Body of pancreas (tissue), 4 donors: ENCODE data around the gene LCOR.

Experiments used
- POLR2A ChIP-seq, 3 donors: fragments of 450-650 bp; IDR thresholded peaks; one replicate each; pipeline ENCODE4 v1.6.1; 2016; ENCODE audit warnings: antibody characterized with exemption in 3 of 3, mild to moderate bottlenecking in 2 of 3
- TF ChIP-seq, protein P1 (sequence below), 7 experiments: fragments of 450-650 bp in 4 of 7; fragments of 200-600 bp in 3 of 7; sonication (generic) in 3 of 7; IDR thresholded peaks; one replicate each; pipeline ENCODE4 v1.5.1; 2016 to 2019; ENCODE audit warnings: antibody characterized with exemption in 7 of 7

DNA sequence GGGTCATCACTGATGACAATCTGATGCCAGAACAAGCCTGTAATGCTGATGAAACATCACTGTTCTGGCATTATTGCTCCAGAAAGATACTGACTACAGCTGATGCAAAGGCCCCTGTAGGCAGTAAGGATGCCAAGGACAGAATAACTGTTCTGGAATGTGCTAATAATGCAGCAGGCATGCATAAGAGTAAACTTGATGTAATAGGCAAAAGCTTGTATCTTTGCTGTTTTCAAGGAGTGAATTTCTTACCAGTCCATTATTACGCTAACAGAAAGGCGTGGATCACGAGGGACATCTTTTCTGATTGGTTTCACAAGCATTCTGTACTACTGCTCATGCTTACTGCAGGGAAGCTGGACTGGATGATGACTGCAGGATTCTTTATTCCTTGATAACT, 18.7 kb downstream of the LCOR start:
- TF ChIP-seq POLR2A (IDR thresholded peaks at IDR 0.05): no peak
- TF ChIP-seq, protein P1, sequence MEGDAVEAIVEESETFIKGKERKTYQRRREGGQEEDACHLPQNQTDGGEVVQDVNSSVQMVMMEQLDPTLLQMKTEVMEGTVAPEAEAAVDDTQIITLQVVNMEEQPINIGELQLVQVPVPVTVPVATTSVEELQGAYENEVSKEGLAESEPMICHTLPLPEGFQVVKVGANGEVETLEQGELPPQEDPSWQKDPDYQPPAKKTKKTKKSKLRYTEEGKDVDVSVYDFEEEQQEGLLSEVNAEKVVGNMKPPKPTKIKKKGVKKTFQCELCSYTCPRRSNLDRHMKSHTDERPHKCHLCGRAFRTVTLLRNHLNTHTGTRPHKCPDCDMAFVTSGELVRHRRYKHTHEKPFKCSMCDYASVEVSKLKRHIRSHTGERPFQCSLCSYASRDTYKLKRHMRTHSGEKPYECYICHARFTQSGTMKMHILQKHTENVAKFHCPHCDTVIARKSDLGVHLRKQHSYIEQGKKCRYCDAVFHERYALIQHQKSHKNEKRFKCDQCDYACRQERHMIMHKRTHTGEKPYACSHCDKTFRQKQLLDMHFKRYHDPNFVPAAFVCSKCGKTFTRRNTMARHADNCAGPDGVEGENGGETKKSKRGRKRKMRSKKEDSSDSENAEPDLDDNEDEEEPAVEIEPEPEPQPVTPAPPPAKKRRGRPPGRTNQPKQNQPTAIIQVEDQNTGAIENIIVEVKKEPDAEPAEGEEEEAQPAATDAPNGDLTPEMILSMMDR (IDR thresholded peaks at IDR 0.05): no peak
